ENCODE measurements around the gene SREBF2. TPM values are rescaled to one million over a fixed set of nuclear protein-coding genes. Genes with fewer than 3 reads are reported as not detected.

SREBF2 gene
- total RNA-seq, 1 donor from 2014 or later = 129 TPM

DNA sequence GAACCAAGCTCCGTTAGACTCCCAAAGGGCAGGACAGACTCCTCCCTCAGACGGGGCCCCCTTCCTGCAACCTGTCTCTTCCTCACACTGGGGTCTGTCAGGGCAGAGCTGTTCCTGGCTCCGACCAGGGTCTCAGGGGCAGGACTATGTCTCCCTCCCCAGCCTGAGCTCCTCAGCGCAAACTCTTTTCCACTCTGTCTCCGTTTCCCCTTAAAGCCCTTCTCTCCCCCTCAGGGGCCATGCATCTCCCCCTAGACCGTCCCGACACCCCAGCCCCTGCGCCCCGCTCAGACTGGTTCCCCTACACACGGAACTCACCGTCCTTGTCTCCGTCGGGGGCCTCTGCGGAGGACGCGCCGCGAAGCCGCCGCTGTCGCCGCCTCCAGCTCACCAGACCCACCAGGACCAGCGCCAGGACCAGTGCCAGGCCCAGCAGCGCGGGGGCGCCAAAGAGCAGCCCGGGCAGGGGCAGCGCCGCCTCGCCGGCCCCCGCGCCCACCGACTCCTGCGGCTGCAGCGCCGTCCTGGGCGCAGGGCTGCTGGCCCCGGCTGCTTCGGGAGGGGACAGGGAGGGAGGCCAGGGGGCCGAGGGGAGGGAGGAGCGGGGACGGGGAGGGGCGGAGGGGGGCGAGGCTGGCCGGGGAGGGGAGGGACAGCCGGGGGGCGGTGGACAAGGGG is 93.0 kb downstream of the SREBF2 start:
- peak overlapping the region; percentile 61 for H3K4me3 Mint-ChIP-seq
- no peaks in the 10 kb centered on the region for H3K36me3 Mint-ChIP-seq
- H3K27me3 Mint-ChIP-seq (ENCODE audit: low read depth) = peaks cover 46% of the 10 kb centered on the region
- H3K4me1 Mint-ChIP-seq = peaks cover 10% of the 10 kb centered on the region
- TF ChIP-seq, protein P1, sequence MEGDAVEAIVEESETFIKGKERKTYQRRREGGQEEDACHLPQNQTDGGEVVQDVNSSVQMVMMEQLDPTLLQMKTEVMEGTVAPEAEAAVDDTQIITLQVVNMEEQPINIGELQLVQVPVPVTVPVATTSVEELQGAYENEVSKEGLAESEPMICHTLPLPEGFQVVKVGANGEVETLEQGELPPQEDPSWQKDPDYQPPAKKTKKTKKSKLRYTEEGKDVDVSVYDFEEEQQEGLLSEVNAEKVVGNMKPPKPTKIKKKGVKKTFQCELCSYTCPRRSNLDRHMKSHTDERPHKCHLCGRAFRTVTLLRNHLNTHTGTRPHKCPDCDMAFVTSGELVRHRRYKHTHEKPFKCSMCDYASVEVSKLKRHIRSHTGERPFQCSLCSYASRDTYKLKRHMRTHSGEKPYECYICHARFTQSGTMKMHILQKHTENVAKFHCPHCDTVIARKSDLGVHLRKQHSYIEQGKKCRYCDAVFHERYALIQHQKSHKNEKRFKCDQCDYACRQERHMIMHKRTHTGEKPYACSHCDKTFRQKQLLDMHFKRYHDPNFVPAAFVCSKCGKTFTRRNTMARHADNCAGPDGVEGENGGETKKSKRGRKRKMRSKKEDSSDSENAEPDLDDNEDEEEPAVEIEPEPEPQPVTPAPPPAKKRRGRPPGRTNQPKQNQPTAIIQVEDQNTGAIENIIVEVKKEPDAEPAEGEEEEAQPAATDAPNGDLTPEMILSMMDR (IDR thresholded peaks at IDR 0.05; ENCODE audit: unreplicated experiment) = peak; percentile 63
- no peaks in the 10 kb centered on the region for H3K9me3 Mint-ChIP-seq
- no peak overlapping the region for H3K27ac Mint-ChIP-seq
- peak in 1 of 2 experiments; percentile 76 for DNase-seq (ENCODE audit: low spot score in 2 of 2, unreplicated experiment in 2 of 2)

GRCh38 chr22:41927813-41928212 is 94.9 kb downstream of the SREBF2 start:
- DNase-seq (ENCODE audit: low spot score in 2 of 2, unreplicated experiment in 2 of 2) = no peak
- peaks cover 10% of the 10 kb centered on the region for H3K4me1 Mint-ChIP-seq
- peak overlapping the region; percentile 47 for H3K4me3 Mint-ChIP-seq
- no peaks in the 10 kb centered on the region for H3K9me3 Mint-ChIP-seq
- H3K27ac Mint-ChIP-seq = no peak overlapping the region
- H3K36me3 Mint-ChIP-seq = no peaks in the 10 kb centered on the region
- H3K27me3 Mint-ChIP-seq (ENCODE audit: low read depth) = peaks cover 42% of the 10 kb centered on the region
- TF ChIP-seq, protein P1 (IDR thresholded peaks at IDR 0.05; ENCODE audit: unreplicated experiment) = no peak

DNA sequence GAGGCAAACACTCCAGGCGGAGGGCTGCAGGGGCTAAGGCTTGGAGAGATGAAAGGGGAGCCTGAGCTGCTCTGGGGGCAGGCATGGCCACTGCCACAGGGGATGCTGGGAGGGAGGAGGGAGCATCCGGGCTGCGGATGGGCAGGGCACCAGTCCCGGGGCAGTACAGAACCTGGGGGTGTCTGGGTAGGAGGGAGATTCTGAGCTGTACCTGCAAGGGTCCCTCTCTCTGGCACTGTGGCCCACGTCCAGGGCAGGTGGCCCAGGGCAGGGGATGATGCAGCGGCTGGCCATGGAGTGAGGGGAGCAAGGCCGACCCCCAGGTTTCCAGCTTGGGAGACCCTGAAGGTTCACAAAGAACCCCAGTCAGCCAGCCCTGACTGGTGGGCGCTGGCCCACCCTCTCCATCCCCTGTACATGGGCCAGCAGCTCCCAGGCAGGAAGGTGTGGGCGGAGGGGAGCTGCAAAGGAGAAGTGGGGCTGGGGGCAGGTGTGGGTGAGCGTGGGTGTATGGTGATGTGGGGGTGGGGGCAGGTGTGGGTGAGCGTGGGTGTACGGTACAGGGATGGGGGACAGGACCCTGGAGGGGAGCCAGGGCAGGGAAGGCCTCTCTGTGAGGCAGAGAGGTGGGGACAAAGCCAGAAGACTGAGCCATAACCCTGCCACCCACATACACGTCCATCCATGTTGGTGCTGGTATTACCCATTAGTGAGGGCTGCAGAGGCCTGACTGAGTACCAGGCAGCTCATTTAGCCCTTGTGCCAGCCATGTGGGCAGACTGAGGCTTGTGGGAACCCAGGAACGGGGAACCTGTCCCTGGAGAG is 95.9 kb downstream of the SREBF2 start:
- Mint-ChIP-seq H3K27me3 (ENCODE audit: low read depth) (peaks cover 33% of the 10 kb centered on the region), H3K9me3 (no peaks in the 10 kb centered on the region), H3K27ac (no peak overlapping the region), H3K4me3 (no peak overlapping the region), H3K4me1 (peaks cover 10% of the 10 kb centered on the region), H3K36me3 (no peaks in the 10 kb centered on the region)
- TF ChIP-seq, protein P1 (IDR thresholded peaks at IDR 0.05; ENCODE audit: unreplicated experiment) = no peak
- DNase-seq (ENCODE audit: low spot score in 2 of 2, unreplicated experiment in 2 of 2) = no peak

DNA sequence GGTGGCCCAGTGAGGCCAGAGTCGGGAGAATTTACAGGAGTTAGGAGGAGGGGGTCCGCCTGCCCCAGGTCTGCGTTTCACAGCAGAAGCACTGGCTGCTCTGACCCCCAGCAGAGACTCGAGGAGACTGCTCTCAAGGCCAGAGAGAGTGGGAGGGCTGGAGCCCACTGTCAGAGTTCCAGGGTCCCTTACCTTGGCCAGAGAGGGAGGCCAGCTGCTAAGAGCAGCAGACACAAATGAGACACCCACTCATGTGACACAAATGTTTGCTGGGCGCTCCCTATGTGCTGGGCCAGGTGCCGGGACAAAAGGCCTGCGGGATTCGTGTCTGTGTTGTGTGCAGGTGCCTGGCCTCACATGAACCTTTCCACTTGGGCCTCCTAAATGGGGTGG is 96.5 kb downstream of the SREBF2 start:
- H3K9me3 Mint-ChIP-seq = no peaks in the 10 kb centered on the region
- peaks cover 10% of the 10 kb centered on the region for H3K4me1 Mint-ChIP-seq
- no peaks in the 10 kb centered on the region for H3K36me3 Mint-ChIP-seq
- H3K4me3 Mint-ChIP-seq = no peak overlapping the region
- H3K27ac Mint-ChIP-seq = no peak overlapping the region
- no peak for DNase-seq (ENCODE audit: low spot score in 2 of 2, unreplicated experiment in 2 of 2)
- H3K27me3 Mint-ChIP-seq (ENCODE audit: low read depth) = peaks cover 32% of the 10 kb centered on the region
- TF ChIP-seq, protein P1 (IDR thresholded peaks at IDR 0.05; ENCODE audit: unreplicated experiment) = no peak

DNA sequence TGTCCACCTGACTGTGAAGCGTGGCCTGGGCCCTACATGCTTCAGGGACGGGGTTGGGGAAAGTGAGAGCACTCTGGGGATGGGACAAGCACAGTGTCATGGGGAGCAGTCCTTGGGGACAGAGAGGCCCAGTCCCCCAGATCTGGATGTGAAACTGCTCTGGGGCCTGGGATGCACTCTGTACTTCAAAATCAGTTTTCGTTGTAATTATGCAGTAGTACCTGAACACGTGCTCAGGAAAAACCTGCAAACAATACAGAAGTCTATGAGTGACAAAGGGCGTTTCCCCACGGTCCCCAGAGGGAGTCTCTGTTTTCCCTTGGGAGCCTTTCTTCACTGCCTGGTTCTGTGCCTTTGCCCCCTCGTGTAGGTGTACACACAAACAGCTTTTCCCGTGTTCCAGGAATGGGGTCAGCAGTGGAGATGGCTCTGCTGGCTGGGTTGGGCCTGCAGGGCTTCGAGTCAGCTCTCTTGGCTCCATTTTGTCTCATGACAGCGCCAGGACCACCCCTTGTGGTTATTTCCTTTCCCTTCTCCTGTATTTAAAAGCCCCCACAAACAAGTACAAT is 98.9 kb downstream of the SREBF2 start:
- Mint-ChIP-seq H3K9me3 (no peaks in the 10 kb centered on the region), H3K4me1 (peaks cover 7% of the 10 kb centered on the region), H3K27ac (no peak overlapping the region), H3K27me3 (ENCODE audit: low read depth) (peaks cover 16% of the 10 kb centered on the region), H3K36me3 (no peaks in the 10 kb centered on the region), H3K4me3 (no peak overlapping the region)
- TF ChIP-seq, protein P1 (IDR thresholded peaks at IDR 0.05; ENCODE audit: unreplicated experiment) = no peak
- DNase-seq (ENCODE audit: low spot score in 2 of 2, unreplicated experiment in 2 of 2) = no peak
